Upper lobe of left lung (tissue), 4 donors: Measurements from ENCODE around the gene COQ10A.

Source experiments
- CTCF ChIP-seq, 6 experiments: fragments of 450-650 bp in 4 of 6; fragments of 200-600 bp in 2 of 6; sonication (generic) in 2 of 6; IDR thresholded peaks; one replicate each; pipeline ENCODE4 v1.5.1; 2016 to 2019; ENCODE audit warnings: antibody characterized with exemption in 6 of 6
- POLR2A ChIP-seq, 4 donors: fragments of 450-650 bp; IDR thresholded peaks; one replicate each; pipeline ENCODE4 v1.5.1; 2016 to 2017; ENCODE audit warnings: antibody characterized with exemption in 4 of 4, mild to moderate bottlenecking in 2 of 4
- POLR2AphosphoS5 ChIP-seq, 2 donors: sonication (generic); formaldehyde crosslinking; IDR thresholded peaks; one replicate each; pipeline ENCODE4 v1.5.1; 2017; ENCODE audit warnings: antibody characterized with exemption in 2 of 2

GRCh38 chr12:56280849-56281248, 14.1 kb downstream of the COQ10A start:
- no peak for TF ChIP-seq CTCF (IDR thresholded peaks at IDR 0.05)
- no peak for TF ChIP-seq POLR2A (IDR thresholded peaks at IDR 0.05)
- TF ChIP-seq POLR2AphosphoS5 (IDR thresholded peaks at IDR 0.05), result no peak
